ENCODE data around the gene ARL6IP5.

ARL6IP5 gene

GRCh38 chr3:69118555-69118954 is 33.8 kb downstream of the ARL6IP5 start:
- no peak for DNase-seq

- no peak for DNase-seq
These were observed 34.4 kb downstream of the ARL6IP5 start for GRCh38 chr3:69119138-69119537.

- no peak for DNase-seq
These were observed 34.9 kb downstream of the ARL6IP5 start for GRCh38 chr3:69119681-69120080.

- DNase-seq, result no peak
These were observed 36.2 kb downstream of the ARL6IP5 start for GRCh38 chr3:69120879-69121464.

- no peak for DNase-seq
These were observed 36.8 kb downstream of the ARL6IP5 start for GRCh38 chr3:69121513-69121912.

- no peak for DNase-seq
These were observed 37.2 kb downstream of the ARL6IP5 start for GRCh38 chr3:69121950-69122349.

GRCh38 chr3:69122403-69122802 is 37.7 kb downstream of the ARL6IP5 start, which contains the start of gene LMOD3:
Gene LMOD3 (minus strand): TSS chr3:69122595. CDS start chr3:69122386, 209 bp downstream.
- no peak for DNase-seq

- DNase-seq, result no peak
These were observed 41.5 kb downstream of the ARL6IP5 start for GRCh38 chr3:69126216-69126615.

- no peak for DNase-seq
These were observed 42.3 kb downstream of the ARL6IP5 start for GRCh38 chr3:69126999-69127398.

GRCh38 chr3:69128509-69128908 is 43.8 kb downstream of the ARL6IP5 start:
- no peak for DNase-seq

- DNase-seq, result no peak
These were observed 44.8 kb downstream of the ARL6IP5 start for GRCh38 chr3:69129531-69129930.

GRCh38 chr3:69130689-69131088 is 46.0 kb downstream of the ARL6IP5 start:
- DNase-seq, result no peak

- no peak for DNase-seq
These were observed 52.3 kb downstream of the ARL6IP5 start for GRCh38 chr3:69137005-69137404.

GRCh38 chr3:69137412-69137811 is 52.7 kb downstream of the ARL6IP5 start:
- DNase-seq, result no peak

GRCh38 chr3:69141313-69141712 is 56.6 kb downstream of the ARL6IP5 start:
- DNase-seq, result no peak

GRCh38 chr3:69142090-69142489 is 57.4 kb downstream of the ARL6IP5 start:
- no peak for DNase-seq

- no peak for DNase-seq
These were observed 58.2 kb downstream of the ARL6IP5 start for GRCh38 chr3:69142797-69143454.

- DNase-seq, result no peak
These were observed 58.9 kb downstream of the ARL6IP5 start for GRCh38 chr3:69143612-69144011.

- DNase-seq, result no peak
These were observed 60.0 kb downstream of the ARL6IP5 start for GRCh38 chr3:69144631-69145245.

GRCh38 chr3:69145688-69146087 is 61.0 kb downstream of the ARL6IP5 start:
- no peak for DNase-seq

- no peak for DNase-seq
These were observed 64.8 kb downstream of the ARL6IP5 start for GRCh38 chr3:69149586-69149985.

Data from activated gamma-delta T cell (primary cell).